ENCODE results near the gene C1orf174.

The C1orf174 gene

DNA sequence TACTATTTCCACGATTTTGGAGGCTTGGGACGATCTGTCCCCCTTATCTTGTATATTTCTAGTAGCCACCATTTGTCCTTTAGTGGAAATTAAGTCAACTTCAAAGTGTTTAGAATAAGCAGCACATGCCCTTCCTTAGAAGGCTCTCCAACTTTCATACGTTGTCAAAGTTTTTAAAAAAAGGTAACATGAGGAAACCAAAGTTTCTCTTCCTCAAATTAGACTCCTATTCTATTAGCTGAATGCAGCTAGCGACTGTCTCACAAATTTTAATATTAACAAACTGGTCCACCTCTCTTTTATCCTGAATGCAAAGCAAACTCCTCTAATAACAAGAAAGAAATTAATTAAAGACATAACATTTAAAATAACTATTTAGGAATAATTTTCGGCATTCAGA is 6.9 kb downstream of the C1orf174 start:
- DNase-seq, result no peak

DNA sequence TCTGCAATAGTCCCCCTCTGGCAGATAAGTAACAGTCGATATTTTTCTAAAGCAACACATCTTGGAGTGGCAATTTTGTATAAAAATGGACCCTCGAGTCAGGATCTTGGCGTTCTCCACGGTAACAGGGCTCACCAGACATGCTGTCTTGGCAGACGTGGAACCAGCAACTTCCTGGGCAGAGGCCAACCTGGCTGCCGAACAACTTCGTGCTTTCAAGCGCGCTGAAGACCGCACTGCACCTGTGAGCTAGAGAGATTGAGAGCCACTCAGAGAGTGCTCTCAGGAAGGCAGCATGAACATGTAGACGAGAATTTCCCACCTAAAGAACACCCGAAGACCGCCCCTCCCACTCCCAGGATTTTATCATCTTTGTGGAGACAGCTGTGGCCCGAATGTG is 7.3 kb downstream of the C1orf174 start:
- DNase-seq, result no peak

DNA sequence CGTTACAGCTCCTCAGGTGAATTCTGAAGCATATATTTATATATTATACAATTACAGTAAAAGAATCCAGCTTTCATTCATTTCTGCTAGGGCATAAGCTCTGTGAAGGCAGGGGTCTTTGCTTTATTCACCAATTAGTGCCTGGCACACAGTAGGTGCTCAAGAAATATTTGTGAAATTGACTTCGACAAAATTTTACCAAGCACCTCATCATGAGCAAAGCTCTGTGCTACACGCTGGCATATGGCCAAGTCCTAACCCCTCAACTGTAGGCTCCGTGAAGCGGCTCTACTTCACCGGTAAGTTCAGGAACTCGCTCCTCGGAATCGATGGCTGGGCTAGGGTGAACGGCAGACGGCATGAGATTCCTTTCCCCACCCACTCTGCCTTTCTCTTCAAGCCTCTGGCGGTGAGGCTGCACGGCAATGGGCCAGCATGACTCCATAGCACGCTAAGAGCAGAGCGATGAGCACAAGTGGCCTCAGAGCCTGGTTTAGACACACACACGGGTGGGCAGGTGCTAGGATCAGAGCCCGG is 8.7 kb downstream of the C1orf174 start:
- DNase-seq, result no peak

DNA sequence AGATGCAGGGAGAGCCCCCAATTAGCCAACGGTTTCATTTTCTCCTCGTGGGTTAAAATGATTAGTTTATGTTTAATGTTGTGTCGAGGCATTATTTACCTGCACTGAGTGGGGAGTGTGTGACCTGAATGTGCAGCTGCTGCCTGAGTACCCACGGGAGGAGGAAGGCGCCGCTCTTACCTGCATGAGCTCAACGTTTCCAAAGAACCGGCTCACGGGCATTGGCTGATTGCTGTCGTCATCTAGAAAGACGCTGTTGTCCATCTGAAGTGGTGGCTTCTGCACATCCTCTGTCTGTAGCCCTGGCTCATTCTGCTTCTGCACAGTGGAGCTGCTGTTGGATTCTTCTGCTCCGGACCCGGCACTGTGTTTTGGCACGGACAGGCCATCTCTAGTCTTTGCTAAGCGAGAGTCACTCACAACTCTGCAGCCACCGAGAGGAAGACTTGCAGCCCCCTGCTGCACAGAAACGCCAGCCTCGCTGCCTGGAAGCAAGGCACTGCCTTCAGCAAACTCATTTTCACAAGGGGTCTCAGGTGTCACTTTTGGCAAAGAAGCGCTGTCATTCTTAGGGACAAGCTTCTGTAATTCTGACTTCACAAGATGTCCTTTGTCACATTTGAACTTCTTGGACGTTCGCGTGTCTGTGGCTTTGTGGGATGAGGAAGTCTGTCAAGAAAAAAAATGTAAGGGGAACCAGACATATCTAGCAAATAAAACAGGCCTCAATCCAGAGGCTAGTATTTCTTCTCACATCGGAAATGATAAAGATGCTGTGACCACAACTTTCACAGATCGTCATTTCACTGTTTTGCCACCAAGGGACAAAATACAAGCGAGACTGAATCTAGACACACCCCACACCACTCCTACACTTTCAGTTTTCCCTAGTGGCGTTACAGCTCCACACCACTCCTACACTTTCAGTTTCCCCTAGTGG is 9.4 kb downstream of the C1orf174 start:
- no peak for DNase-seq

DNA sequence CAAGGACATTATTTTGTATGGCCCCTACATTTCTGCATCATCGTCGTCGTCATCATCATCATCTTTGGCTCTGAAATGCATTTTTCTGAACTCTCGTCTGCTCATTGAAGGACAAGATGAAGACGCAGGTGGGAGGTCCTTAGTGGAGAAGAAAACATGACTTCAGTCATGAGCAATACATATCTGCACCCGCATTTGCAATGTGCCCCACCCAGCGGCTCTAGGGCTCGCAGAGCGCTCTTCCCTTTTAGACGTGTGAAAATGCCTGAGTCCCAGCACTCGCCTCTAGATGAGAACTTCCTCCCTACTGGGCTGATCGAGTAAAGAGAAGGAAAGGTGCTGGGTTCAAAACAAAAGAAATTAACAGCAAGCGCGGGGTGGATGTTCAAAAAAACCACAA is 10.1 kb downstream of the C1orf174 start:
- DNase-seq, result peak in 1 of 2 experiments; percentile 30

DNA sequence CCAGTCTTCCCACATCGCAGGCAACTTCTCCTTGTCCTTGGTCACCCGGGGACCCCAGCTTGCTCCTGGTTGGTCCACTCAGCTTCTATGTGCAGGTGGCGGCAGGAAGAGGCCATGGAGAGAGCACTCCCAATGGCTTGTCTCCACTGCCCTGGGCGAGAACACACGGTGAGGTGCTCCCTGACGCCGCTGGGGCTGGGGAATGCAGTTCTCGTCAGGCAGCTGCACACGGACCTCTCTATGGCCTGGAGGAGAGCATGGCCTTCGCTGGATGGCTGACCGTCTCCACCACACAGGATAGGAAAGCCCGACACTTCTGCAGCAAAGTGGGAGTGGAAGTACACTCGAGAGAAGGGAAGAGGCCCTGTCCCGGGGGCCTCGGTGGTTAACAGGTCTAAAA is 11.8 kb downstream of the C1orf174 start:
- DNase-seq, result no peak

DNA sequence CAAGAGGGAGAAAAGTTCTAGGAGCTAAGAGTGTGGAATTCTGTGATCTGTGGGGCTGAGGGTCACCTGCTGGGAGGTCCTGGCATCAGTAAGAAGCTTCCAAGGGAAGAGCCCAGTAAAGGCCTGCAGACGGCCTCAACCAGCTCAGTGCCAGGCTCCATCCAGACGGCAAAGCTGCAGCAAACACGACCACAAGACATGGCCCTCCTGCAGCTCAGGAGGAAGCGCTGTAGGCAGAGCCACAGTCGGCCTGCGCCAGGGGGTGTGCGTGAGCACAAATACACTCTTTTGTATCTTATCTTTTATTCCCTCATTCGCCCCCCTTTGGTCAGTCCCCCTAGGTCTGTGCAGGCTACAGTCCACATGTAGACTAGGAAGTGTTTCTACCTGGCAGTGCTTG is 13.4 kb downstream of the C1orf174 start:
- no peak for DNase-seq

DNA sequence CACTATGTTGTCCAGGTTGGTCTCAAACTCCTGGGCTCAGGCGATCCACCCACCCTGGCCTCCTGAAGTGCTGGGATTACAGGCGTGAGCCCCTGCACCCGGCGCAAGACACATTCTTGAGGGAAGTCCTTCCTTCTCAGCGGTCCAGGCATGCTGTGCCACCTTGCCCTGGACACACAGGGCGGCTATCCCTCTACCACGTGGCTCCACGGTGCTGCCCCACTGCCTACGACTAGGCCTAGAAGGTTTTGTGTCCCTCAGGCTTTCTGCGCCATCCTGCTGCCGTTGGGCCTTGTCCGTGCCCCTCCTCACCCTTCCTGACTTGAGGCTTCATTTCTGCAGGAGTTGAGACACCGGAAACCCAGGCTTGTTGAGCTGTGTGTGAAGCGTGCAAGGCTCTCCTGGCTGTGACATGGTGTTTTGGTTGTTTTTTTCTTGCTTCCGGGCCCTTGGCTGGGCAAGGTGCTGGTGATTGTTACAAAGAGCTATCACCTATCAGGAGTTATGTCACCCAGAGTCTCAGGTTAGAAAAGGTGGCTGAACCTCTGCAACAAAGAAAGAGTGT is 13.9 kb downstream of the C1orf174 start:
- DNase-seq, result no peak

DNA sequence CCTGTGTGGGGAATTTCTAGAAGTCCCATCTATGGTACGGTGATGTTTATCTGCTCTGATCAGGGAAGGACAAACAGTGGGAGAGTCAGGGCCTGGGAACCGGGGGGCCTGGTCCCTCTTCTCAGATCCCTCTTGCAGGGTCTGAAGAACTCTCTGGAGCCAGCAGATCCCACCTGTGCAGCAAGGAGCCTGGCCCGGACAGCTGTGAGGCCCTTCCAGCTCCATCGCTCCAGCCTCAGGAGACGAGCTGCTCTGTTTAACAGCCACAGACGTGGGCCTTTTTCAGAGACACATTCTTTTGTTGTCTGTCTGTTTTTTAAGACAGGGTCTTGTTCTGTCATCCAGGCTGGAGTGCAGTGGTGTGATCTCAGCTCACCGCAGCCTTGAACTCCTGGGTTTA is 14.5 kb downstream of the C1orf174 start:
- DNase-seq, result no peak

DNA sequence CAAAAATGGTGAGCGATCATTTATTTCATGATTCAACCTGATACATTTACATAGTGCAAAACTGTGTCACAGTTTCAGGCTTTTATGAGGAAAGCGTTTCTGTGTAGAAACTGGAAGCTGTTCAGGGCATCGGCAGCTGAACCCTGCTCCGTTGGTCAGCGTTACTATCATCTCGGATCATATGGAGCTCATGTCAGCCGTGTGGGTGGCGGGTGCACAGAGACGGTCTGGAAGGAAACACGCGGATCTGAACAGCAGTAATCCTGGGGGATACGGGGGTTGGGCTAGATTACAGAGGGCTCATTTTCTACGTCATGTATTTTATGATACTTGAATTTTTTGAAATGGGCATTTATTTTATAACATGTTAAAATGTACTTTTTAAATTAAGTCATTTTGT is 15.1 kb downstream of the C1orf174 start:
- no peak for DNase-seq

DNA sequence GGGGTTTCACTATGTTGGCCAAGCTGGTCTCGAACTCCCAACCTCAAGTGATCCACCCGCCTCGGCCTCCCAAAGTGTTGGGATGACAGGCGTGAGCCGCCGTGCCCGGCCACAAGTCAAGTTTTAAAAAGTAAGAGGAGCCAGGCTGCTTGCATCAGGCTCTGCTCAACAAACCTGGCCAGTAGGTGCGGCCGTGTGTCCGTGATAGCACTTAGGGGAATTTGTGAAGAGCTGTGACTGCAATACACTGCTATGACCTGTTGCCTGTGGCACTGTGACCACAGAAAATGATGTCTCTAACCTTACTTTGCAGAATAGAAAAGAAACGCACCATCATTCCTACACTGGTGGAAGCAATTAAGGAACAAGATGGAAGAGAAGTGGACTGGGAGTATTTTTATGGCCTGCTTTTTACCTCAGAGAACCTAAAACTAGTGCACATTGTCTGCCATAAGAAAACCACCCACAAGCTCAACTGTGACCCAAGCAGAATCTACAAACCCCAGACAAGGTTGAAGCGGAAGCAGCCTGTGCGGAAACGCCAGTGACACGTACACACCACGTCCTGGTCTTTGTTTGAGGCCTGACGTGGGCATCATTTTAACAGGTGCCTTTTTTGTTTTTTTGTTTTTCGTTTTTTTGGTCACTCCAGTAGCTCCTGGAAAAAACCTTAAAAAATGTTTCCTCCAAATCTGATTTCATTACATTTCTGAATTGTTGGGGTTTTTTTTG is 16.7 kb downstream of the C1orf174 start:
- DNase-seq, result no peak

DNA sequence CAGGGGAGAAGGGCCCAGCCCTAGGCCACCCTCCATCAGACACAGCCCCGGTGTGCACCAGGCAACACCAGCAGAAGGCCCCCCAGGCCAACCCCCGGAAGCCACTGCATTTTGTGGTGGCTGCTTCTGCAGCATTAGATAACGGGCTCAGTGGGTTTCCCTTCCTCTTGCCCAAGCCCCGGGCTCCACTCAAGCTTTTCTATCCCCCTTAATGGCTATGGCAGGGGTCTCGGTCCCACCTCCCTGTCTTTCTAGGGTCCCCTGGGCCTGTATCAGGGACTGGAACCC is 18.9 kb downstream of the C1orf174 start:
- DNase-seq, result no peak

DNA sequence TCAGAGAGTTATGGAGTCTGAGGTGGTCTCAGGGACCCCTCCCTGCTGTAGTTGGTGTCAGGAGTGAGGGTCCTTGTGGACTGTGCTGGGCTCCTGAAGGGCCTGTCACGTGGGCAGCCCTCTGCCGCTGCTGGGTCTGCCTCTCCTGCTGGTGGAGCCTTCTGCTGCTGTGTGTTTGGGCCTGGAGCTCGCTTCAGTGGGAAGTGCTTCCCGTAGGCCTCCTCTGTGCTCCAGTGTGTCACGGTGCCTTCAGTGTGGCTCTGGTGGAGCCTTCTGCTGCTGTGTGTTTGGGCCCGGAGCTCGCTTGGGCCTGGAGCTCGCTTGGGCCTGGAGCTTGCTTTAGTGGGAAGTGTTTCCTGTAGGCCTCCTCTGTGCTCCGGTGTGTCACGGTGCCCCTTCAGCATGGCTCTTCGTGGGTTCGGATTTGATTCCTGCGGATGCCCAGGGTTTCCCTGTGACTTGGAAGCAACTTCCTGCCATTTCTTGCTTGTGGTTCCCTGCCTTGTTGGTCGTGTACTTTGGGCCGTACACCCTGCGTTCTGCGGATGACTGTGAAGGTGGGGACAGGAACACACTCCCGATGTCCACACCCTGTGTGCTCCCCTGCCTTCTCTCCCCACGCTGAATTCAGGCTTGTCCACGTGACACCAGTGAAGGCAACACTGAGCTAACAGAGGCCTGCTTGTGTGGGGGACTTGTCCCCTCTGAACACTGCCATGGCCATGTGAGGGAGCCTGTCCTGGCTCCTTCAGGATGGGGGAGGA is 19.5 kb downstream of the C1orf174 start:
- no peak for DNase-seq

DNA sequence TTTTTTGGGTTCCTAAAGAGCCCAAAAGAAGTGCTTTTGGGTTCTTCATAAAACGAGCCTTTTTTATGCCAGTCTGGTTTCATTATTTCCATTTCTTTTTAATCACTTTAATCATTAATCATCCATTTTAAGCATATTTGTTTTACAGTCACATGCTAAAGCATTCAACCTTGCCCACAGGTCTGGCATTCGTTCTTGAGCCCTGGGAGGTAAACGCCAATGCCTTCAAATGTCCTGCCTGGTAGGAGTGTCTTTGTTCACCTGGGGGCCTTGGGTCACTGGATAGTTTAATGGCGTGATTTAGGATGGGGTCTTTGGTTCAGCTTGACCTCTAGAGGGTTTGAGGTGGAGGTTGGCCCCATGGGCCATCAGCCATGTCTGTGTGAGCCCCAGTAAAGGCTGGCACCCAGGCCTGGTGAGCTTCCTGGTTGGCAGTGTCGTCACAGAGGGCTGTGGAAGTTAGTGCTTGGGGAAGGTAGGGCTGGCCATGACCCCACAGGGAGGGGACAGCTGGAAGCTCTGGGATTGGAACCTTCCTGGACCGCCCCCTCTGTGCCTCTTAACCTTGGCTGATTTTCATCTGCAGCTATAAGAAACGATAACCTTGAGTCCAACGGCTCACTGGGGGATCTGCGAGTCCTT is 20.2 kb downstream of the C1orf174 start:
- no peak for DNase-seq

DNA sequence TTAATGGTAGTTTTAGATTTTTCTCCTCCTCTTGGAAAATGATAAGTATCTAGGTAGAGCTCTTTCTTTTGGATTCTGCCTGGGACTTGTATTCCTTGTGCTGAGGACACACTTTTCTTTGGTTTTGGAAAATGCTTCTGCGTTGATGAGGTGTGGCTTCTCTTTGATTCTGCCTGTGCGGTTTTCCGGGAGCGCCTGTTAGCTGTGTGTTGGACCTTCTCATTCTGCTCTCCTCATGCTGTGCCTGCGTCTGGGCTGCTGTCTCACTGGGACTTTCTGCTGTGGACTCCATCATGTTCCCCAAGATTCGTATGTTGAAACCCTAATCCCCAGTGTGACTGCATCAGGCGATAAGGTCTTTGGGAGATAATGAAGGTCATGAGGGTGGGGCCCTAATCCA is 21.0 kb downstream of the C1orf174 start:
- DNase-seq, result no peak

DNA sequence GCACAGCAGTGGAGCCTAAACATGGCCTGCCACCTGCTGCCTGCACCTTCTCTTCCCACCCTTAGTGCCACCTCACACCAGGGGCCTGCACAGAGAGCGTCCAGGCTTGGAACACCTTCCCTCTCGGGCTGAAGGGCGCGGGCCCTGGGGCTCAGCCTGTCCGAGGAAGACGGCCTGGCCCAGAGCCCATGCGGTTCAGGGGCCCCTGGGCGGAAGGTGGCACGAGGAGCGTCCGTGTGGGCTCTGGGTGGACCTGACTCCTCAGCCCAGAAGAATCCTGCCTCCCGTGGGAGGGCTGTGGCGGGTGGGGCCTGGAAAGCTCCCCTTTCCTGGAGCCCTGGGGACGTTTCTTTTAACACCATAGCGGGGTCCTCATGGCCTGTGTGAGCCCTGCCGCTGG is 23.4 kb downstream of the C1orf174 start:
- no peak for DNase-seq

DNA sequence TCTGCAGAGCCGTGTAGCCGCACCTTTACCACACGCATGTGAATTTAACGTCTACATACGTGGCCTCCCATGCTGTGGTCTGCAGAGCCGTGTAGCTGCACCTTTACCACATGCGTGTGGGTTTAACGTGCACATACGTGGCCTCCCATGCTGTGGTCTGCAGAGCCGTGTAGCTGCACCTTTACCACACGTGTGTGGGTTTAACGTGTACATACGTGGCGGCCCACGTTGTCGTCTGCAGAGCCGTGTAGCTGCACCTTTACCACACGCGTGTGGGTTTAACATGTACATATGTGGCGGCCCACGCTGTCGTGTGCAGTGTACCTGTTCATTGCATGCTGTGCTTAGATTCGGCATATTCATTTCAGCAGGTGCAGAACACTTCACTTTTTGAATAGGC is 25.3 kb downstream of the C1orf174 start:
- no peak for DNase-seq

DNA sequence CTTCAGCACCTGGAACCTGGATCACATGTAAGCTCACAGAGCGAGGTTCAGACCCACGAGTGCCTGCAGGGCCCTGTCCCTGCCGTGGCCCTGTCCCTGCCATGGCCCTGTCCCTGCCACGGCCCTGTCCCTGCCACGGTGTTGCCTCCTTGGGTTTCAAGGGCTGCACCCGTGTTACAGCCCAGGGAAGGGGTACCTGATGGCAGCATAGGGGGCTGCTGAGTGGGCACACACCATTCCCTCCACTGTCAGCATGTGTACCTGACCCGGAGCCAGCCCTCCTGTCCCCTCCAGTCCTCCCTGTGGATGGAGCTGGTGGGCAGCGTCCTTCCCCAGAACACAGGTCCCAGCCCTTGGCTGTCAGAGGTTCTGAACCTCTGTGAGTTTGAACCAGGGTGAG is 27.5 kb downstream of the C1orf174 start:
- no peak for DNase-seq

DNA sequence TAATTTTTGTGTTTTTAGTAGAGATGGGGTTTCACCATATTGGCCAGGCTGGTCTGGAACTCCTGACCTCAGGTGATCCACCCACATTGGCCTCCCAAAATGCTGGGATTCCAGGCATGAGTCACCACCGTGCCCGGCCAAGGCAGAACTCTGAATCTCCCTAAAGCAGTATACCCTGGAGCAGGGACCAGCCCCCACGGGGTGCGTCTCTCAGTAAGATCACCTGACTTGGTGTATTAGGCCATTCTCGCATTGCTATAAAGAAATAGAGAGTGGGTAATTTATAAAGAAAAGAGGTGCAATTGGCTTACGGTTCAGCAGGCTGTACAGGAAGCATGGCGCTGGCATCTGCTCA is 28.6 kb downstream of the C1orf174 start:
- no peak for DNase-seq

DNA sequence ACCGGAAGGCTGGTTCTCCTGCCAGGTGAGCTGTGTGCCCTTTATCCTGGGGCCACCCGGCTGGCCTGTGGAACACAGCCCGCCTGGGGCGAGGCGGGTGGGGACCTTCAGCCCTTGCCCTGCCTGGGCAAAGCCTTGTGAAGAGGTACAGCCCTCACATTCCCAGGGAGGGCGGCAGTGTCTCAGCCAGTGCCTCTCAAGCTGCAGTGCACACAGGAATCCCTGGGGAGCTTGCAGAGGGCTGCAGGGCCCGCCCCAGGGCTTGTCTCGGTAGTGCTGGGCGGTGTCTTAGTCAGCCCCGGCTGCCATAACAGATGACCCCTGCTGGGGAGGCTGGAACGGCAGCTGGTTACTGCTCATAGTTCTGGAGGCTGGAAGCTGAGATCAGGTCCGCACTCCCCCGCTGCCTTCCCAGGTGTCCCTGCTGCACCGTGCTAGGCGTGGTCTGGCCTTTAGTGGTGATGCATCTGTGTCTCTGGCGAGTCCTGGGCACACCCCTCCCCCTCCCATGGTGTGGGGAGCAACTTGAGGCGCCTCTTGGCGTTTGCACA is 30.2 kb downstream of the C1orf174 start:
- DNase-seq, result no peak

DNA sequence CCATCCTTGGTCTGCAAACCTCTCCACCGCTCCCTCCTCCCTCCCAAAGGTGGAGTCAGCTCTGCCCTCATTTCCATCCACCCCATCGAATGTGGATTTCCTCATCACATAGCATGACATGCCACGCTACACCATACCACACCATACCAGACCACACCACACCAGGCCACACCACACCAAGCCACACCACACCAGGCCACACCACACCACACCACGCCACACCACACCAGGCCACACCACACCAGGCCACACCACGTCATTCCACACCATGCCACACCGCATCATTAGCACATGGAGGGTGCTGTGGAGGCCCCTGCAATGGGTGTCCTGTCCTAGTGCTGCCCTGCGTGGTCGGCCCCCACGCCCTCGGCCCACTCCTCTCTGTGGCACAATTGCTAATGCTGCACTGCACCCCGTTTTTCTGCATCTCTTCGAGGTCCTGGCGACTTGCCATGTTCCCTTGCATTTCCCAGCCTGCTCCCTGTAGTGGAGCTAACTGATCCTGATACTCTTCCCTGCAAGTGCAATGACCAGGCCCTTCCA is 31.5 kb downstream of the C1orf174 start:
- no peak for DNase-seq

DNA sequence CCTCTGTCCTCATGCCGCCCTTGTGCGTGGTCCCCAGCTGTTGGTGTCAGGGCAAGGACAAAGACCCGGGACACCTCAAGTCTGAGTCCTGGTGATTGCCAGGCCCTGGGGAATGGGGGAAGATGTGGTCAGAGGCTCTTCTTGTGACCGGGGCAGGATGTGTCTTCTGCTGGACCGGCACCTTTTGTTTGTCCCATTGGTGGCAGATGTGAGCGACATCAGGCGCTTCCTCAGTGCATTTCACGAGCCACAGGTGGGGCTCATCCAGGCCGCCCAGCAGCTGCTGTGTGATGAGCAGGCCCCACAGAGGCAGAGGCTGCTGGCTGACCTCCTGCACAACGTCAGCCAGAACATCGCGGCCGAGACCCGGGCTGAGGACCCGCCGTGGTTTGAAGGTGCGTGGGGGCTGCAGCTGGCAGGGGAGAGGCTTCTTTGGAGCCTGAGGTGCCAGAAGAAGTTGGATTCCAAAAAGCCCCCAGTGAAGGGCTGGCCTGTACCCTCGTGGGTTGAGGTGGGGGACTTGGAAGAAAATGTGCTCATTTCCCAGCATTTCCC is 34.4 kb downstream of the C1orf174 start:
- no peak for DNase-seq

Data from activated T-cell treated with anti-CD3 and anti-CD28 coated beads, Interleukin-2, amount 50 U/mL, for 48 hours (primary cell).